Measurements from ENCODE around the gene SRRM3. TPM values are rescaled to one million over a fixed set of nuclear protein-coding genes. Genes with fewer than 3 reads are reported as not detected.

SRRM3 gene
- polyA plus RNA-seq, 1 of the 3 experiments (the other 2 are of a cell fraction): 2.7 TPM

GRCh38 chr7:76233538-76234281 is 32.0 kb downstream of the SRRM3 start:
- Histone ChIP-seq H3K79me2 (ENCODE audit: insufficient read depth) (no peaks in the 10 kb centered on the region), H3K27ac (ENCODE audit: low read depth in 2 of 2, low read length in 1 of 2) (no peak overlapping the region), H3K9ac (no peak overlapping the region), H3K4me2 (no peak overlapping the region), H3K27me3 (ENCODE audit: insufficient read depth) (peaks cover 8% of the 10 kb centered on the region; the same call in 1 of the 2 replicates), H3K9me2 (no peaks in the 10 kb centered on the region), H2AFZ (ENCODE audit: low read depth) (no peak overlapping the region), H4K20me1 (ENCODE audit: insufficient read depth) (no peaks in the 10 kb centered on the region), H3F3A (replicated peaks; ENCODE audit: insufficient read depth) (no peaks in the 10 kb centered on the region), H3K4me3 (ENCODE audit: low read depth in 2 of 2, low read length in 1 of 2) (no peak overlapping the region), H3K36me3 (replicated peaks in 1 of 2; ENCODE audit: control insufficient read depth in 1 of 2, insufficient read depth in 2 of 2, low read length in 1 of 2) (no peaks in the 10 kb centered on the region), H3K4me1 (ENCODE audit: control insufficient read depth in 1 of 2, insufficient read depth in 2 of 2, low read depth in 1 of 2, low read length in 1 of 2) (peaks cover 0 to 8% of the 10 kb centered on the region in 2 experiments; a peak in 1 of 4 replicates), H3K9me3 (no peaks in the 10 kb centered on the region)
- 85% methylated on average over 5 of the region's 5 CpGs for WGBS (ENCODE audit: low lambda C conversion rate)
- ChIA-PET CTCF (interaction anchor here (1.0 to 4.2 kb wide), 9 partner anchors 11 to 80 kb away, joined by 3 to 42 read pairs (median 7); partner anchors contain the start of gene SRRM3), POLR2A (interaction anchor here (1.5 to 1.7 kb wide), 2 partner anchors 9 to 30 kb away, joined by 3 to 7 read pairs; no protein-coding TSS in a partner anchor)
- TF ChIP-seq TAF1 (IDR thresholded peaks at IDR 0.05; ENCODE audit: borderline replicate concordance, low read depth, low read length) (no peak), ZBTB33 (IDR thresholded peaks at IDR 0.05; ENCODE audit: borderline replicate concordance, low read depth) (no peak), MAX (IDR thresholded peaks at IDR 0.05; ENCODE audit: low read depth) (no peak), GABPA (IDR thresholded peaks at IDR 0.05; ENCODE audit: low read depth) (no peak), FOSL2 (IDR thresholded peaks at IDR 0.05; ENCODE audit: borderline replicate concordance, low read depth) (no peak), EZH2phosphoT487 (IDR thresholded peaks at IDR 0.05; ENCODE audit: borderline replicate concordance, low read depth) (no peak), RXRA (IDR thresholded peaks at IDR 0.05; ENCODE audit: borderline replicate concordance, low read depth) (no peak), MXI1 (IDR thresholded peaks at IDR 0.05; ENCODE audit: low read depth, low read length) (no peak), EP300 (IDR thresholded peaks at IDR 0.05; ENCODE audit: borderline replicate concordance in 1 of 2, low read depth in 1 of 2, low read length in 1 of 2) (no peak), TEAD4 (IDR thresholded peaks at IDR 0.05; ENCODE audit: borderline replicate concordance, insufficient read depth) (no peak), CHD2 (IDR thresholded peaks at IDR 0.05; ENCODE audit: low read length, partially characterized antibody) (no peak), SIN3A (IDR thresholded peaks at IDR 0.05; ENCODE audit: borderline replicate concordance, low read depth, low read length) (no peak), JUND (IDR thresholded peaks at IDR 0.05) (no peak), NRF1 (IDR thresholded peaks at IDR 0.05; ENCODE audit: low read depth, low read length) (no peak), MEF2A (IDR thresholded peaks at IDR 0.05; ENCODE audit: borderline replicate concordance, low read depth) (no peak)
- DNase-seq: no peak
